ENCODE results near the gene NRG2. TPM values are rescaled to one million over a fixed set of nuclear protein-coding genes. Genes with fewer than 3 reads are reported as not detected.

The NRG2 gene
- polyA plus RNA-seq, 1 donor = 0.88 TPM

DNA sequence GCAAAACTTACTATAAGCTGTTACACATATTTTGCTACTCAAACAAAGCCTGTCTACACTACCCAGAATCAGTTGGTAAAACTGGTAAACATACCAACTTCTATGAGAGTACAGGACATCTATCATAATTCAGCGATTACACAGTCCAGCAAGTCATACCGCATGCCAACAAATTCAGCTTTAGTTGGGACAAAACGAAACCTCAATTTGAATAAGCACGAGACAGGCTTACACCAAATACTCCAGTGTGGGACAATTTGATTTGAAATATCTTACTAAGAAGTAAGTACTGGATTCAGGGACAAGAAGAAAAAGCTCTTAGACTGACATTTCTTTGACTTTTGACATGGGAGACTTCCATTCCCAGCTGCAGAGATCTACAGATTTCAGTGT, 2.0 kb downstream of the NRG2 start:
- no peak for DNase-seq

DNA sequence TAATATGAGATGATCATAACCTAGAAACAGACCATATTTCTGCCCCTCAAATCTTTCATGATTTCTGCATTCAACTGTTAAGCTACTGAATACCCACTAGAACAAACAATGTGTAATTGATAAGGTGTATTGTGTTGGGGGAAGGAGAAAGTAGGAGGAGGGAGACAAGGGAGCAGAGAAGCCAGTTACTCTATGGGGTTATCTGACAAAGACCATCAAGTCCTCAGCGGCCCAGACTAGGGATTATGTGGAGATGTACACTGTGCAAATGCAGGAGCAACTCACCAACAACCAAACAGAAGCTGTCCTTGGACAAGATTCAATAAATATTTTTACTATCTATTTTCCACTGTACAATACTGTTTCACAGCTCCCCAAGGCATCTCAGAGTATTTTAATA, 2.7 kb downstream of the NRG2 start:
- DNase-seq = no peak

- no peak for DNase-seq
Measured at GRCh38 chr5:140039561-140039960, 3.5 kb downstream of the NRG2 start.

DNA sequence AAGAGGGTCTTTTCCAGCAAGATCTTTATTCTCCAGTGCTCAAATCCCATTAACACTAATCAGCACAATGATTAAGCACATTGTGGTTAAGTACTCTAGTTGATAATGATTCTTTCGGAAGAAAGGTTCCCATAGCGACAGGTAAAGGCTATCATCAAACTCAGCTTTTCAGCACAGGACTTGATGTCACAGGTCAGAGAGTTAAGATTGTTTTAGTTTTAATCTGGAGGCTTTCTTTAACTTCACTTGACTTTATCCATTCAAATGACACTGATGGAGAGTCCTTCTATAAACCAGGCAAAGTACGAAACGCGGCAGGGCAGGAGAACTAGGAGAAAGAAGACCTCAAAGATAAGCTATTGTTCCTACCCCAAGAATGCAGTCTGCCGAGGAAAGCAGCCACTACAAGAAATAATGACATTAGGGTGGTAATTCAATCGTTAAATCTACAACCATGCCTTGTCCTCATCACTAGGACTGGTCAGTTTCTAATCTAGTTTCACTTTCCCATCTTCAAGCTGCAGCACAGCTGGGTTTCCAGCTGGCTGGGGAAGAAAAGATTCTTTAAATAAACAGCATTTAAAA, 4.6 kb downstream of the NRG2 start:
- no peak for DNase-seq

- DNase-seq = no peak
Measured at GRCh38 chr5:140037012-140037411, 6.1 kb downstream of the NRG2 start.

DNA sequence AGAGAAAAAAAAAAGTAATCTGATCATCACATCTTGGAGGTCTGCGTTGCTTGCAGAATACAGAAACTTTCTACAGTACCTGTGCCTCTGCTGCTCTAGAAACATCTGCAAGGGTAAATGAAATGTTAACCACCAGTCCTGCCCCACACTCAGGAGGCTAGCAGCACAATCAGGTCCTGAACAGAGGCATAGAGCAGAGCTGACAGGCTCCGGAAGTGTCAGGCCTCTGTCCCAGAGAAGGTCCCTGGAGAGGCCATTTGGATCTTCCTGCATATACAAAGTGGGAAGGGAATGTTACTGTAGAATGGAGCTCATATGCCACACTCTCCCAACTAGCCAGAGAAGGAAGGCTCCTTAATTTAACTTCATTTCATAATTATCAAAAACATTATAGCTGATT, 7.2 kb downstream of the NRG2 start:
- no peak for DNase-seq

- no peak for DNase-seq
Measured at GRCh38 chr5:140033037-140033760, 9.9 kb downstream of the NRG2 start.

- DNase-seq = no peak
Measured at GRCh38 chr5:140032296-140032695, 10.8 kb downstream of the NRG2 start.

DNA sequence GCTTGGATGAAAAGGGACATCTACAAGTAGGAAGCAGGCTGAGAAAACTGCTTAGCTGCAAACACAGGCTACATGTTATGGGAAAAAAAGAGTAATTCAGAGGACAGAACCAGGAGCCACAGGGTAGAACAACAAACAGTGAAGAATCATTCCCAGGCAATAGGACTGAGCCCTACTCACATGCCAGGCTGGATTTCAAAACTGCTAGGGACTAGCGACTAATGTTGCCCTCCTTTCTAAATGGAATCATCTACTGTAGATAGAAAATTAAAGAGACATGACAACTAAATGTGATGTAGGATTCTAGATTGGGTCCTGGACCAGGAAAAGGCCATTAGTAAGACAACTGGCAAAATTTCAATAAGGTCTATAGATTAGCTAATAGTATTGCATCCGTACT, 15.3 kb downstream of the NRG2 start:
- DNase-seq = no peak

DNA sequence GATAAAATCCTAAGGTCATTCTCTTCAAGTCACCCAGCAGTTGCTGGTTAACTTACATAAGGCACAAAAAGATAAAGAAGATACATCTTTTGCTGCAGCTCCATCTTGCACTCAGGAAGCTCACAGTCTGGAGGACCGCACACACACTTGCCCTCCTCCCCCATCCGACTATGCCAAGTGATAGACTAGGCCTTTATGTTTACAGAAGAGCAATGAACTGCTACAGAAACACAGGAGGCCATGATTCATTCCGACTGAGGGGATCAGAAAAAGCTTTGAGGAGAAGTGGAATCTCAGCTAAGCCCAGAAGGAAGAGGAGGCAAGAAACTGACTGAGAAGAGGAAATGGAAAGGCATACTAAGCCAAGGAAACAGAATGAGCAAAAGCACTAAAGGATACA, 17.4 kb downstream of the NRG2 start:
- no peak for DNase-seq

GRCh38 chr5:140024928-140025327, 18.2 kb downstream of the NRG2 start:
- no peak for DNase-seq

DNA sequence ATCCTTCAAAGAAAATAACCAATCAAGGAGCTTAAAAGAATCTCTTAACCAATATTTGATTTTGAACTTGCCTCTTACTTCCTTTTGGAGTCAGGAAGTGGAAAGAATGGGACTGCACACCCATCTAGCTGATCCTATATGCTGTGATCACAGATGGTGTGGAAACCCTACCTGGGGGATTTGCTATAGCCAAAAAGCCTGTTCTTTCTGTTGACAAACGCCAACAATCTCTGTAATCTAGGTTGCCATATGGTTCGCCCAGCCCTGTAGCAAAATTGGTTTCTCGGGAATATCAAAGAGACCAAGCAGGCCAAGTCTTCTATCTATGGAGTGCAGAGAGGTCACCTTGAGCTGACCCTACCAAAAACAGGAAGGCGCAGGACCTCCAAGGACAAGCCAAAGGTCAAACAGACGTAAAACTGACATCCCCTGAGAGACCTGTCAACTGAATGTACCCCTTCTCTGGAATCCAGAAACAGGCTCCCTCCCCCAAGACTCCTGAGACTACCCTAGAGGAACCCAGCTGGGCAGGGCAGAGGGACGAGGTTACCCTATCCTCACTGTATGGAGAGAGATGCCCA, 19.4 kb downstream of the NRG2 start:
- DNase-seq = no peak

DNA sequence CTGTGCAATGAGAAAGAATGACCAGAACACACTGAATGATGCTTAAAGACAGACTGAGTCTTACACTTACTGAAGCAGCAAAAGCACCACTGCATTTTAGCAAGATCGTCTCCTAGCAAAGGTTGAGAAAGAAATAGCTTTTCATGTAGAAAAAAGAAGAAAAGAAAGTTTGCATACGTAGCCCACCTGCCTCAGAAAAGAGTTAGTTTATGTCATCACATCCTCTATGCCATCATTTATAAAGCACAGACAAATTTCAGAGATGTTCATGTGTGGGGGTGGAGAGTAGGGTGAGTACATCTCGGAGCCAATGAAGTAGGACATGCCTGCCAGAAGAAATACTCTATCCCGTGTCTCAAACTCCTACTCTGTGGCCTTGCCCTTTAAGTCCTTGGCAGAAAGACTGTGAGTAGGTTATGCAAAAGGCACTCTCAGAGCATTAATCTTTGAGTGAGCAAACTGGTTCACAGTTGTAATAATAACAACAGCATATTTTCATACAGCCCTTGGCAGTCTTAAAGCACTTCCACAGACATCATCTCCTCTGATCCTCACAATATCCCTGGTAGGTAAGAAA, 22.4 kb downstream of the NRG2 start:
- no peak for DNase-seq

GRCh38 chr5:140018920-140019644, 24.0 kb downstream of the NRG2 start:
- no peak for DNase-seq

GRCh38 chr5:140018517-140018916, 24.6 kb downstream of the NRG2 start:
- DNase-seq = no peak

DNA sequence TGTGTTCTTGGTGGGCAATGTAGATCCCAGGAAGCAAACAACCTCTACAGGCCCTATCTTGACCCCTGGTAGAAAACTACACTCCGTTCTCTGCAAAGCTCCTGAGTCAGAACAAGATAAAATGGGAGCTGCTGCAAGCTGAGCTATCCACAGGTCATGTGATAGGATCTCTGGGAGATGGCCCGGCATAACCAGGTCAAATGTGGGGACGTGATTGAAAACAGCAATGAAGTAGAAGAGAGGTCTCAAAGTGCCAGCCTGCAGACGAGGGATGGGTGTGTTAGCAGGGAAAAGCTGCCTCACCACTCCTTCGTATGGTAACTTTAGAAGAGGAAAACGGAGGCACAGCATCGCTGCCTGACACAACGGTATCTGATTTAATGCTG, 25.0 kb downstream of the NRG2 start:
- DNase-seq = no peak

GRCh38 chr5:140017397-140018095, 25.6 kb downstream of the NRG2 start:
- DNase-seq = no peak

- no peak for DNase-seq
Measured at GRCh38 chr5:140015706-140016105, 27.4 kb downstream of the NRG2 start.

DNA sequence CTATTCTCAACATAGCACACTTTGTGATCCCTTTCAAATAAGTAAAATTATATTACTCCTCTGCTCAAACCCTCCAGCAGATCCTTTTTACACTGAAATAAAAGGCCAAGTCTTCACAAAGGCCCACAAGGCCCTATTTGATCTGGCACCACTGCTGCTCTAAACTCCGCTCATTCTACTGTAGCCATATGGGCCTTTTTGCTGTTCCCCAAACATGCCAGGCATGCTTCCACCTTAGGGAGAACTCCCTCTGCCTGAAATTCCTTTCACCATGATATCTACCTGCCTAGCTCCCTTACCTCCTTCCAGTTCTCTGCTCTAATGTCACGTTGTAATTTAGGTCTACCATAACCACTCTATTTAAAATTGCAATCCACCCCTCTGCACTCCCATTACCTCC, 28.3 kb downstream of the NRG2 start:
- no peak for DNase-seq

- DNase-seq = no peak
Measured at GRCh38 chr5:140013536-140013935, 29.6 kb downstream of the NRG2 start.

GRCh38 chr5:140012443-140012842, 30.7 kb downstream of the NRG2 start:
- no peak for DNase-seq

- no peak for DNase-seq
Measured at GRCh38 chr5:140011297-140011802, 31.7 kb downstream of the NRG2 start.
